GM21390 (cell line): ENCODE results near the gene SCO2.
A peak's percentile ranks its signal among the peaks of the same experiment; 100 is the strongest.
"Not testable (repeated sequence)": the region's sequence is repeated elsewhere in the genome, so short reads cannot be mapped to it uniquely, and the experiment has no call there.

Experiments
- ATAC-seq: cut with Tn5 transposase; IDR thresholded peaks from one replicate; pipeline ENCODE4 v1.9.1; 2021; ENCODE audit not compliant: unreplicated experiment

SCO2 gene

DNA sequence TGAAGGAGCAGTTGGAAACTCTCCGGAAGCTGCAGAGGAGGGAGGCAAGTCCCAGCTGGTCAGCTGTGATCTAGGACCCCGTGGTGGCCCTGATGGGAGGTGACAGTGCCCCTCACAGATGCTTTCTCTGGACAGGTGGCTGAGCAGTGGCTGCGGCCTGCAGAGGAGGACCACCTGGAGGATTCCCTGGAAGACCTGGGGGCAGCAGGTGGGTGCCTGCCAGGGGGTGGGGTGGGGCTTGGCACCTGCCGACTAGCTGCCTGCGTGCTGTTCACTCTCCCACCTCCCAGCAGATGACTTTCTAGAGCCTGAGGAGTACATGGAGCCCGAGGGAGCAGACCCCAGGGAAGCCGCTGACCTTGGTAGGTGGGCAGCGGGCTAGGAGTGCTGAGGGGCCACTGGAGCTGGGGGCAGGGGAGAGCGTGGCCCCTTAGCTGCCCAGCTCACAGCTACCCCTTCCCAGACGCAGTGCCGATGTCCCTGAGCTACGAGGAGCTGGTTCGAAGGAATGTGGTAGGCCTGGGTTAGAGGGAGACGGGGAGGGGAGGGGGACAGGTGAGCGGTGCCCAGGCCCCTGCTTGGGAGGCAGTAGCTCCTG lies 3.1 kb downstream of the SCO2 start:
- ATAC-seq = no peak

DNA sequence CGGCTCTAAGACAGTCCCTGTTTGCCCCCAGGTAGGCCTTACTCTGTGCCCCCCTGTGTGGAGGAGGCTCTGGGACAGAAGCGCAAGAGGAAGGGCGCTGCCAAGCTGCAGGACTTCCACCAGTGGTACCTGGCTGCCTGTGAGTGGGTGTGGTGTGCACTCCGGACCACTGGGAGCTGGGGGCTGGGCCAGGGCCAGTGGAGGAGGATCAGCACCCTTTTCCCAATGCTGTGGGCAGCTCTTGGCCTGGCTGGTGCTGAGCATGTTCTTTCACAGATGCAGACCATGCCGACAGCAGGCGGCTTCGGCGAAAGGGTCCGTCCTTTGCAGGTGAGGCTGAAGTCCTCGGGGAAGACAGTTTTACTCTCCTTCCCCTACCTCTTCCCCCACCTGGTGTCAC lies 3.7 kb downstream of the SCO2 start:
- ATAC-seq = no peak

DNA sequence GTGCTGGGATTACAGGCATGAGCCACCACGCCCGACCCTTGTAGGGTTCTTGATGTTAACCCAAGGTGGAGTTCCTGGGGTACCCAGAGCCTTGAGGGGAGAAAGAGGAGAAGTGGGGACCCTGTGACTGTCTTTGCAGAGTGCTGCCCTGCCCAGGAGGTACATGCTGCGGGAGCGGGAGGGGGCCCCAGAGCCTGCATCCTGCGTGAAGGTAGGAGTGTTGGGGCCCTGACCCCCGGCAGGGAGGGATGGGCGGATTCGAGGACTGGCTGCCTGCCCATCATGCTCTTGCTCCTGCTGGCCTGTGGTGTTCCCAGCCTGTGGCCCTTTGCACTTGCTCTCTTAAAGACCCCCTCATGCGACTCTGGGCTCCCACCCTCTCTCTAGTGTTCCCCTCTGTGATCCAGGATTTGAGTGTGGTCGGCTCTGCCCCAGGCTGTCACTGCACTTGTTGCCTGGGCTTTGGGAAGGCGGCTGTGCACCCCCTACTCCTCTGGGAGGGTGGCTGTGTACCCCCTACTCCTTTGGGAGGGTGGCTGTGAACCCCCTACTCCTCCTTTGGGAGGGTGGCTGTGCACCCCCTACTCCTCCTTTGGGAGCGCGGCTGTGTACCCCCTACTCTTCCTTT lies 4.5 kb downstream of the SCO2 start:
- ATAC-seq = no peak

DNA sequence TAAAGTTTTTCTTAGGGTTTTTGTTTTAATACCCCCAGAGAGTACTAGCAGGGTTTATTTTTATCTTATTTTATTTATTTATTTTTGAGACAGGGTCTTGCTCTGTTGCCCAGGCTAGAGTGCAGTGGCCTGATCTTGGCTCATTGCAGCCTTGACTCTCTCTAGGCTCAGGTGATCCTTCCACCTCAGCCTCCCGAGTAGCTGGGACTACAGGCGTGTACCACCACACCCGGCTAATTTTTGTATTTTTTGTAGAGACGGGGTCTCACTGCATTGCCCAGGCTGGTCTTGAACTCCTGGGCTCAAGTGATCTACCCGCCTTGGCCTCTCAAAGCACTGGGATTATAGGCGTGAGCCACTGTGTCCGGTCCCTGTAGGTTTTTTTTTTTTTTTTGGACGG lies 5.2 kb downstream of the SCO2 start:
- ATAC-seq = not testable (repeated sequence)

DNA sequence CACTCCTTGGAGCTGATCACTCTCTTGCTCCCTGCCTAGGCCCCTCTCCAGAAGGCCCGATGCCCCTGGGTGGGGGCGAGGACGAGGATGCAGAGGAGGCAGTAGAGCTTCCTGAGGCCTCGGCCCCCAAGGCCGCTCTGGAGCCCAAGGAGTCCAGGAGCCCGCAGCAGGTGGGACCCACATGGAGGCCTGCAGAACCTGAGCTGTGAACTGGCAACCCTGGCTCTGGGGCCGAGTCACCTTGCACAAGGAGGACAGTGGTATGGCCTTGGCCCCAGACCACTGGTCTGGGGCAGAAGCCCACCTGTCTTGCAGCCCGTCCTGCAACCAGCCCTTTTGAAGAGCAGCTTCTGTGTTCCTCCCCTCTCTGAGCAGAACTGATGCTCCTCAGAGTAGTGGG lies 6.2 kb downstream of the SCO2 start:
- no peak for ATAC-seq

DNA sequence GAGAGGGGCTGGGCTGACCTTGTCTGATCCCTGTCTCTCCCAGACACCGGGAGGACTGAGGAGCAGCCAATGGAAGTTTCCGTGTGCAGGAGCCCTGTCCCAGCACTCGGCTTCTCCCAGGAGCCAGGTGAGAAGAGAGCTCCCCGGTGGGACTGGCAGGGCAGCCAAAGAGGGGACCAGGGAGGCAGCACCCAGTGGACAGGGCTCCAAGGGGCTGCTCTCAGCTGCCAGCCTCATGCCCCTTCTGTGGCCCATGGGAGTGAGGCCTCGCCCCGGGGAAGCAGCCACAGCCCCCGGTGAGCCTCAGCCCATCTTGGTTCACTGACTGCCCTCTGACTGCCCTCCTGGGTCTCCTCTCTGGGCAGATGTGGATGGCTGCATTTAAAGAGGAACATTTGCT lies 6.8 kb downstream of the SCO2 start:
- no peak for ATAC-seq

DNA sequence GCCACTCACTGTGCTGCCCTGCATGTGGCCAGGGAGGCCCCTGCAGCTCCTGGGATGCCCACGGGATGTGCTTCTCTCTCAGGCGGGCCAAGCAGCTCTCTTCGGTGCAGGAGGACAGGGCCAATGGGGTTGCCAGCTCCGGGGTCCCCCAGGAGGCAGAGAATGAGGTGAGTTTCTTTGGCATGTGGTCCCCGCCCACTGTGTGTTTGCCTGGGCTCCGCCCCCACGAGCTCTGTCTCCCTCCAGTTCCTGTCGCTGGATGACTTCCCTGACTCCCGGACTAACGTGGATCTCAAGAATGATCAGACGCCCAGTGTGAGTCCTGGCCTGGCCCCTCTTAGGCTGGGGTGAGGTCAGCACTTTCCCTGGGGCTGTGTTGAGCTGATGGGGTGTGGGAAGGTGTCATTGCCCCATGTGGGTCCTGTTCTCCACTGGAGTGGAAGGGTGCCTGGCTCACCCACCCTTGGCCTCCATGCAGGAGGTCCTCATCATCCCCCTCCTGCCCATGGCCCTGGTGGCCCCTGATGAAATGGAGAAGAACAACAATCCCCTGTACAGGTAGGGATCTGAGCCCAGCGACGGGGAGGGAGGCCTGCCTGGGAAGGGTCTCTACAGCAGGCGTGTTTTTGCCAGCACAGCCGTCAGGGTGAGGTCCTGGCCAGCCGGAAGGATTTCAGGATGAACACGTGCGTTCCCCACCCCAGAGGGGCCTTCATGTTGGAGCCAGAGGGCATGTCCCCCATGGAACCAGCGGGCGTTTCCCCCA lies 7.7 kb downstream of the SCO2 start:
- no peak for ATAC-seq

DNA sequence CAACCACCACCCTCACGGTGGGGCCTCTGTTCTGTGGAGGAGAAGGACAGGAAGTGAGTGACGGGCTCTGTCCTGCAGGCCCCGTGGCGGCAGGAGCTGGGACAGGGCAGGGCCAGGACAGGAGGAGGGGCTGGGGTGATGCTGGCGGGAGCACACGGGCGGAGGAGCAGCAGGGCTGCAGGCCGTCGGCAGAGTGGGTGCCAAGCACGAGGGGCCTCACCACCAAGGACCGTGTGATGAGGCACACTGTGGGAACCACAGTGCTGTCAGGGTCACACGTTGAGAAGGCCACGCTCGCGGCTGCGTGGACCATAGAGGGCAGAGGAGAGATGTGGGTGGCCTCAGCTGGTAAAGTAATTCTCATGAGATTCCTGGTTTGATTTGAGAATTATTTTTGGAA lies 8.5 kb downstream of the SCO2 start:
- no peak for ATAC-seq

DNA sequence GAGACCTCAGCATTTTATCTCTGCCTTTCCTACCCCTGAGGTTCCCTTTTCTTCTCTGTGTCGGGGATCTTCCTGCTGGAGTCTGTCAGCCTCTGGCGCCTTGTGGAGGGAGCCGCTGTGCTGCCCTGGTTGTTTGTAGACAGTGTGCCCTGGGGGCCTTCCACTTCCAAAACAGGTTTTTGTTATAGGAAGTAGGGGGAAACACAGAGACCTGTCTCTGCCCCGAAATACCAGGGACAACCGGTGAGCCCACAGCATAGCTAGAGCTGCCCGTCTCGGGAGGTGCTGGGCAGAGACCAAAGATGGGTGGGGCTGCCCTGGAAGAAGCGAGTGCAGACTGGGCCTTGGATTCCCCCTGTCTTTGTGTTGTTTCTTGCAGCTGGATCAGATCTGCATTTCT lies 9.3 kb downstream of the SCO2 start:
- no peak for ATAC-seq

DNA sequence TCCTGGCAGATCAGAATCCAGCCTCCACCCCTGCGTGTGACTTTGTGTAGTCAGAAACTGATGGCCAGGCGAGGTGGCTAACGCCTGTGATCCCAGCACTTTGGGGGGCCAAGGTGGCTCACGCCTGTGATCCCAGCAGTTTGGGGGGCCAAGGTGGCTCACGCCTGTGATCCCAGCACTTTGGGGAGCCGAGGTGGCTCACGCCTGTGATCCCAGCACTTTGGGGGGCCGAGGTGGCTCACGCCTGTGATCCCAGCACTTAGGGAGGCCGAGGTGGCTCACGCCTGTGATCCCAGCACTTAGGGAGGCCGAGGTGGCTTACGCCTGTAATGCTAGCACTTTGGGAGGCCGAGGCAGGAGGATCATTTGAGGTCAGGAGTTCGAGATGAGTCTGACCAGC lies 12.2 kb downstream of the SCO2 start:
- no peak for ATAC-seq

DNA sequence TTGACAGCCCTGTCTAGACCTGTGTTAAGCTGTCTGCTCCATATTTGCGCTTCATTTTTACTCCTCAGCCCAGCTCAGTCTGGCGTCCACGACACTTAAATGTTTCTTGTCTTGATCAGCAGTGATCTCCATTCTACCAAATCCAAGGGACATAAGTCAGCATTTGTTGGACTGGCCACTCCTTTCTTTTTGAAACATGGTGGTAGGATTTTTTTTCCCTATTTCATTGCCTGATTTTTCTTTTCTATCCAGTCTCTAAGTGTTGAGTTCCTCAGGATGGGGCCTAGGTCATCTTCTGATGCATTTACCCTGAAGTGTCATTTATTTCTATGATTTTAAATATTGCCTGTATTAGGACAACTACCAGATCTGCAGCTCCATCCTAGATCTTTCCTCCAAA lies 16.5 kb downstream of the SCO2 start:
- ATAC-seq = no peak

DNA sequence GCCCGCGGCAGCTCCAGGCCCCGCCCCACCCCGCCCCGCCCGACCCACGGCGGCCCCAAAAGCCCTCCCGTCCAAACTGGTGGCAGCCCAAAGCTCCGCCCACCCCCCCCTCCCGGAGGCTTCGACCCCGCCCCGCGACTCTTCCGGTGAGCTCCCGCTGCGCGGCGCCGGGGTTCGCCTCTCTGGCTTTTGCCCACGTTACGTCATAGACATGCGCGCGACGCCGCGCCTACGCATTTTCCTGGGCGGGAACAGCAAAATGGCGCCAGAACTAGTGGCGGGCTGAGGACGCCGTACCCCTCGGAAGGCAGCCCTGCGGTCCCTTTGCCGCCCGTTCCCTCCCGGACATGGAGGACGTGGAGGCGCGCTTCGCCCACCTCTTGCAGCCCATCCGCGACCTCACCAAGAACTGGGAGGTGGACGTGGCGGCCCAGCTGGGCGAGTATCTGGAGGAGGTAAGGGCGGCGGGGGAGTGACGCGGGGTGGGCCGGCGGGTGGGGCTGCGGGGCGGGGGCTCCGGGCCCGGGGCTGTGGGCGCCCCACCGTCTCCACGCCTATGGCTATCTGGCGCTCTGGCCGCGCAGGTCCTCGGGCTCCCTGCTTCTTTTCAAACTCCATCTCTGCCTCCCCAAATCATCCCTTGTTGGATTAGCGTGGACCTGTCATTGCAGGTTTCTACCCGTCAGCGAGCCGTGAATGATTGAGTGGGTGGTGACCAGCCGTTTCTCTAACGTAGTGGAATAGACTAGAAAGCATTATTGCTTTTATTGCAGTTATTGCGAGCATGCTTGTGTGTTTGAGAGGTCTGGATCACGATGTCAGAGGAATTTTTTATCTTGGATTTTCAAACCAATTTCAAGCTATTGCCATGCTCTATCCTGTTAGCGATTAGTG lies 17.2 kb downstream of the SCO2 start, which contains the start of gene NCAPH2:
NCAPH2 (plus strand) TSS at position 234 of the 894 bp plus-strand sequence; CDS start at position 348, 114 bp downstream.
- peak; percentile 61 for ATAC-seq

DNA sequence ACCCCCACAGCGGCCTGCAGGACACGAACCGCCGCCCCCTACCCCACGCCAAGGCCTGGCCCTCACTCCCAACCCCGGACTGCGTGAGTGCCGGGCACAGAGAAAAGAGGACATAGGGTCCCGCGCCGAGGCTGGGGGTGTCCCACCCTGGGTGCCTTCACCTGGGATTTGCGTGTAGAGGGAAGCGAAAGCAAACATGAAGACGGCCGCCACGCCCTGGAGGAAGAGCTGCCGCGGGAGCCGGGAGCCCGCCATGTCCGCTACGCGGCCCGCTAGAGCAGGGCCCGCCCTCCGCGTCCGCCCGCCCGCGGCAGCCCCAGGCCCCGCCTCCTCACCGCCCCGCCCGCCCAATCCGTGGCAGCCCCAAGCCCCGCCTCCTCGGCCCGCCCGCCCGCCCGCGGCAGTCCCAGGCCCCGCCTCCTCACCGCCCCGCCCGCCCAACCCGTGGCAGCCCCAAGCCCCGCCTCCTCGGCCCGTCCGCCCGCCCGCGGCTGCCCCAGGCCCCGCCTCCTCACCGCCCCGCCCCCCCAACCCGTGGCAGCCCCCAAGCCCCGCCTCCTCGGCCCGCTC lies 17.9 kb downstream of the SCO2 start, which contains the start of gene LMF2:
LMF2 (minus strand) TSS at position 282 of the 570 bp plus-strand sequence; CDS start at position 255, 27 bp downstream.
- peak; percentile 53 for ATAC-seq

DNA sequence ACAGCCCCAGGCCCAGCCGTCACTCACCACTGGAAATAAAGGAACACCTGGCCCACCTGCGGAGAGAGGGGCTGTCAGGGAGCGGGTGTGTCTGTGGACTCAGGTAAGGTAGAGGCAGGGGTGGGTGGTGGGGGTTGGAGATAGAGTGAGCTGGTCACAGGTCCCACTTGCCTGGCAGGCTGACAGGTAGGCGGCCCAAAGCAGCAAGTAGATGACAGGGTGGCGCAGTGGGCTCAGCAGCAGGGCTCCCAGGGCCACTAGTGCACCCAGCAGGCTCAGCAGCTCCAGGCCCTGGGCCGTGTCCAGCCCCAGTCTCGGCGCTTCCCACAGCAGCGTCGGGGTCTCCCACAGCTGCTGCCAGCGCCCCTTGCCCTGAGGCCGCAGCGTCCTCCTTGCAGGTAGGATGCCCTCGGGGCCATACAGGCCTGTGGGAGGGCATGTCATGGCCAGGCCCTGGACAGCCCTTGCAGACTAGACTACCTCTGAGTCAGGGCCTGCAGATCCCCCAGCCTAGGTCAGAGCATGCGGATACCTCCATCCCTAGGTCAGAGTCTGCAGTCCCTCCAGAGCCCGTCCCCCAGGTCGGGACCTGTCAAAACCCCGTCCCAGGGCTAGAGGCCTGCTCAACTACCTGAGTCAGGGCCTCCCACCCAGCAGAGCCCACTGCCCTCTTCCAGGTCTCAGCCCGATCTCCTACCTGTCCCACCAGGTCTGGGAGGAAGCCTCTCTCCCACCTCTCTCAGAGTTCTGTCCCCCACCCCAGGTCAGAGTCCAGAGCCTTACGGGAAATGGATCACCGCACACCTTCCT lies 18.6 kb downstream of the SCO2 start:
- peak; percentile 2 for ATAC-seq

DNA sequence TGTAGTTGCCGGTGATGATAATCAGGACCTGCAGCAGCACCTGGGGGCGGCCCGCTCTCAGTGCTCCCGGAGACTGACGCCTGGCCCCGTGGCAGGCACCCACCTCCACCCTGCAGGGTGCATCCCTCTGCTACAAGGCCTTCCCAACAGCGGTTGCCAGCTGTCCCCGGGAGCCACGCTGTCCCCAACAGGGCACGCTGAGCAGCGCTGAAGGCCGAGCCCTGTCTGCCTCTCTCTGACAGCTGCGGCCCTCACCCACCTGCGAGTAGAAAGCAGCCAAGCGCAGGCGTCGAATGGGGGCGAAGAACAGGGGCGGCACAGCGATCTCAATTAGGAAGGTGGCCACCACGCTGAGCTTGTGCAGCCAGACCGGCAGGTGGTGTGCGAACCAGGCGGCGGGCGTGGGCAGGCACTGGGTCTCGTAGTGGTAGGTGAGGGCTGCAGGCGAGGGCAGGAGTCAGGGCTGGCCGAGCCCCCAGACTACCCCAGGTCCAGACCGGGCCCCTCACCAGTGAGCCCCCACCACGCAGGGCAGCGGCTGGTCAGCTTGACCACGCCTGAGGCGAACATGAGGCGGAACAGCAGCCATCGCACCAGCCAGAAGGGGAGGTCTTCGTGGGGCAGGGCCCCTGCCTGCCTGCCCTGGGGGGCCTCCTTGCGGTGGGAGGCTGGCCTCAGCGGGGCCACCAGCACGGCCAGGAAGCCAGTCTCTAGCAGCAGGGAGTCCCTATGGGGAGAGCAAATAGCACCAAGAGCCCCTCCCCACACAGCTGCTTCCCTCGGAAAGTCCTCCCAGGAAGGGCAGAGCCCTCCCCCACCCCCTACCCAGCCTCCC lies 19.4 kb downstream of the SCO2 start:
- no peak for ATAC-seq

DNA sequence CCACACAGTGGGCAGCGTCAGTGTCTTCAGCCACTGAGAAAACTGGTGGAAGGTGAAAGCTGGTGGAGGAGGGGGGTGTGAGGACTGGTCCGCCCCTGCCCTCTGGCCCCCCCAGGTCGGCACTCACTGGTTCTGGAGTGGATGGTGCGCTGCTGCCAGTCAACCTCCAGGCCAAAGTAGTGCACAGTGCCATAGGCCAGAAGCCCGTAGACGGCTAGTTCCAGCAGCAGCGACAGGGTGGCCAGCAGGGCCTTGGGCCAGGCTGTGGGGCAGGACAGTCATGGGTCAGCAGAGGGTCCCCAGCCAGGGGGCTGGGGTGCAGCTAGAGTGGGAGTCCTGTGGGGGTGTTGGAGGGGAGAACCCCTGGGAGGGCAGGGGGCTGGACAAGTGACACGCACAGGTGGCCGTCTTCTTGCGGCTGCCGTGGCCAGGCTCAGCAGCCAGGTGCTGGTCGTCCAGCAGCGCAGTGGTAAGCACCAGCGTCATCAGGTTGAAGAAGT lies 20.1 kb downstream of the SCO2 start:
- ATAC-seq = no peak

DNA sequence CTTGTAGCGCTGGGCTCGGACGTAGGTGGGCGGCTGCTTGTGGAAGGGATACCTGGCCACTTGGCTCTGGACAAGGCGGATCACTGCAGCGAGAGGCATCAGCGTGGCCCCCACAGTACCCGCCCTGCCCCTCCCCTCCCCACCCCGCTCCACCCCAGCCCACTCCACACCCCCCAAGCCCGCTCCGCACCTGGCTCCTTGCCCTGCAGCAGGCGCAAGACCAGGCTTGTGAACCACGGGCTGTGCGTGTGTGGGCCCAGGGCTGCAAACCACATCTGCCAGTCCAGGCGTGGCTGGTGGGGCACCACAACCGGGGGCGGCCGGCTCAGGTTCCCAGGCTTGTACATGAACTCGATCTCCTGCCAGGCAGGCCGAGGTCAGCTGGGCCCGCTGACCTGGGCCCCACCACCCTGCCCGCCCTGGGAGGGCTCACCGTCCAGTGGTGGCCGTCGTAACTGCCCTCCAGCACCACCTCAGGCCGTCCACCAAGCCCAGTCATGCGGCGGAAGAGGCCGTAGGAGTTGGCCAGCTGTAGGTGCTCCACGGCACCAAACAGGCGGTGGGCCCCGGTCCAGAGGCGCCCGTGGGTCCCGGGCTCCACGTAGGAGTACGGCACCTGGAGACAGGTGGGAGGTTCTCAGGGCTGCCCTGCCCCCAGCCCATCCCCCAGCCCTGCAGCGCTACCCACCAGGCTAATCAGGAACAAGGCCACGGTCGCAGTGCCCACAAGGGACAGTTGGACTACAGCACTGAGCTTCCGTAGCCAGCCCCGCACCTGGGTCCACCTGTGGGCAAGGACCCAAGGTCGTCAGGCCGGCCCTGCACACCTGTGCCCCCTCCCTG lies 20.8 kb downstream of the SCO2 start:
- no peak for ATAC-seq
